Stimulated activated CD8-positive, alpha-beta memory T cell treated with anti-CD3 and anti-CD28 coated beads, Interleukin-15, amount 100 ng/mL, for 1 hour (primary cell): Measurements from ENCODE around the gene PRRT4.

Experiments used
- DNase-seq: peaks from one replicate; pipeline ENCODE4 v3.0.0-alpha.2; 2020; ENCODE audit warnings: low read depth

Gene PRRT4

DNA sequence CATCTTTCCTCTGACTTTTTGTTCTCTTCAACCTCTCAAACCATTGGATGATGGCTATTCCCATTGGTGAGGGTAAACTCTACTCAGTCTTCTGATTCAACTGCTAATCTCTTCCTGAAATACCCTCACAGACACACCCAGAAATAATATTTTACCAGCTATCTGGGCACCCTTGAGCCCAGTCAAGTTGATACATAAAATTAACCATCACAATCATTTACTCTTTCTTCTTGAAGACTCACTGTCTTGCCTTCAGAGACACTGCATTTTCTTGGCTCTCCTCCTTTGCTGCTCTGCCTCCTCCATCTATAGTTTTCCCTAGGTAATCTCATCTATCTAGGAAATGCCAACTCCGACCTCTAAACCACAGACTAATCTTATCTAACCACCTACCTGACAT is 12.6 kb upstream of the PRRT4 start:
- DNase-seq = no peak

DNA sequence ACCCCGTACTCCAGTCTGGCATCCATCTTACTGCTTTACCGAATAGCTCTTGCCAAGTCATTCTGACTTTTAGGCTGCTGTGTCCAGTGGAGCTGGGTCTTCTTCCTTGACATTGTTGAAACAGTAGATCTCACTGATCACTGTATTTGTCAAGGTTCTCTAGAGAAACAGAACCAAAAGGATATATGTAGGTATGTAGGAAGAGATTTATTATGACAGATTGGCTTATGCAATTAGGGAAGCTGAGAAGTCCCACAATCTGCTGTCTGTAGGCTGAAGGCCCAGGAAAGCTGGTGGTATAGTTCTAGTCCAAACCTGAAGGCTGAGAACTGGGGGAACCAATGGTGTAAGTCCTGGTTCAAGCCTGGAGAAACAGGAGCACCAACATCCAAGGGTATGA is 12.1 kb upstream of the PRRT4 start:
- no peak for DNase-seq

DNA sequence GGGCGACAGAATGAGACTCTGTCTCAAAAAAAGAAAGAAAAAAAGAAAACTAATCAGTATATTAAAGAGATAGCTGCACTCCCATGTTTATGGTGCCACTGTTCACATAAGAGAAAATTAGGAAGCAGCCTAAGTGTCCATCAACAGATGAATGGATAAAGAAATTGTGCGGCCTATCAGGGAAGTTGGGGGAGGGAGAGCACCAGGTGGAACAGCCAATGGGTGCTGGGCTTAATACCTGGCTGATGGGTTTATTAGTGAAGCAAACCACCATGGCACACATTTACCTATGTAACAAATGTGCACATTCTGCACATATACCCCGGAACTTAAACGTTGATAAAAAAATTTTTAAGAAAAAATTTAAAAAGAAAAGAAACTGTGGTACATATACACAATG is 9.0 kb upstream of the PRRT4 start:
- no peak for DNase-seq

- DNase-seq = no peak
Measured at GRCh38 chr7:128366986-128367385, 5.5 kb upstream of the PRRT4 start.

- no peak for DNase-seq
Measured at GRCh38 chr7:128366300-128366699, 4.8 kb upstream of the PRRT4 start.

GRCh38 chr7:128365432-128365831 is 3.9 kb upstream of the PRRT4 start:
- no peak for DNase-seq

GRCh38 chr7:128364166-128364870 is 2.8 kb upstream of the PRRT4 start:
- DNase-seq = no peak

DNA sequence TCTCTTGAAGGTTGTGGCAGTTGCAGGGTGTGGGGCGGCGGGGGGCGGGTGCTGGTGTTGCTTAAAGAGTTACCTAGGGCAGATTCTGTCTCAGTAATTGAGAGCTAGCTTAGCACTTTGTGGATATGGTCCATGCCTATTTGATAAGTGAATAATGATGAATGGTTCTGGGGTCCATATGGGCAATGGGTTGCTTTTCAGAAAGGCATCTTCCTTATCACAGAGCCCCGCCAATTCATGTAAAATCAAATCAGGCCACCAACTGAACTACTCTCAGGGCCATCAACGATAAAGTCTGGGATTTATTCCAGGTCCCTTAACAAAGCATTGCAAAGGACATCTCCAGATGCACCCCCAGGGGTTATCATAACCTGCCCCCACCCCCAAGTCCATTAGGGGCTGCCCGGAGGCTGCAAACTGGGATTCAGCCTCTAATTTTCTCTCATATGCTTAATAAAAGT is 1.8 kb upstream of the PRRT4 start:
- DNase-seq = no peak

DNA sequence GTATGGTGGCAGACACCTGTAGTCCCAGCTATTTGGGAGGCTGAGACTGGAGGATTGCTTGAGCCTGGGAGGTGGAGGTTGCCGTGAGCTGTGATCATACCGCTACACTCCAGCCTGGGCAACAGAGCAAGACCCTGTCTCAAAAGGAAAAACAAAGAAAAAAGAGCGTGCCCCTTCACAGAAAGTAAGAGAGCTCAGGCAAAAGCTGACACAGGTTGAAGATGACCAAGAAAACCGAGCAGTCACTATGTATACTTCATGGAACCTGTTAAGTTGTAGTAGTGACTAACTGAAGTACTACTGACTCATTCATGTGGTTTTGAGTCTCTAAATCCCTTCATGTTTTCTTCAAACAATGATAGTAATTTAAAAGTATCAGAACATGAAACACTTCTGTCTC is 1.2 kb upstream of the PRRT4 start:
- no peak for DNase-seq

DNA sequence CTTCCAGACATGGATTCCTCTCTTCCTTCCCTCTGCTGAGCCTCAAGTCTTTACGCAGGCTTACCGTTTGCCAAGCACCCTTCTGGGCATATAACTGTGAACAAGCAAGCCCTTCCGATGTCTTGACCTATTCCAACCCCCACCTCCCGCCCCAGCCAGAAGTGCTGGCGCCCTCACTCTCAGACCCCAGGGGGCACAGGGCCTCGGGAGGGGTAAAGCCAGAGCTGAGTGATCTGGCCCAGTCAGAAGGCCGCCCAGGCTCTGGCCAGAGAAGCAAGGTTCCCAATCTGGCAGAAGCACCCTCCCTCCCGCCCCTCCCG is 1.2 kb downstream of the PRRT4 start:
- no peak for DNase-seq

GRCh38 chr7:128359939-128360338 is 1.6 kb downstream of the PRRT4 start:
- no peak for DNase-seq

GRCh38 chr7:128359336-128359735 is 2.2 kb downstream of the PRRT4 start:
- DNase-seq = no peak

DNA sequence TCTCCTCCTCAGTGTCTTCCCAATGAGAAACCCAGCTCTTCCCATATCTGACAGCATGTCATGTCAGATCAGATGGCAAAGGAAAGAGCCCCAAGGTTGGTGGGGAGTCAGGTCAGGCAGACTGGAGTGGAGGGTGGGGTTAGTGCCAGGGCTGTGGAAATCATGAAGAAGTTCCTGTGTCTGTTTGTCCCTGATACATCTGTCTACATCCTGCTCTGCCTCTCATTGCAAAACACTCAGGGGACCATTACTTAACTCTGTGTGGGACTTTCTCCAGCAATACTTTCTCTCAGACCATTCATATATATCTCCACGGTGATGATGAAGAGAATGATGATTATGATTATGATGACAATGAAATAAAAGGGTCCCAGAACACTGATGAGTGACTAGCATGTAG is 3.3 kb downstream of the PRRT4 start:
- no peak for DNase-seq

DNA sequence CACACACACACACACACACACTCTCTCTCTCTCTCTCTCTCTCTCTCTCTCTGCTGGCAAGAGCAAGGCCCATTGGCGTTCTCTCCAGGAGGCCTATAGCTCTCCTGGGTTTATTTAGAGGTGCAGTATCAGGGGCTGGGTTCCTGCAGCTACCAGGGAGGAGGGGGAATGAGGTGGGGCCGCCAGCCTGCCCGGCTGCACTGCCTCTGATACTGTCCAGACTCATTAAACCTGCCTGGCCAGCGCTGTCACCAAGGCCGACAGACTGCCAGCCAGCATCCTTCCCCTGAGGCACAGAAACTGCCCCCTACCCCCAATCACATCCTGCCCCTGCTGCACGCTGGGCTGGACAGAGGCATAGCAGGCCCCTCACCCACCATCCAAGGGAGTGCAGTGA is 4.3 kb downstream of the PRRT4 start:
- no peak for DNase-seq

GRCh38 chr7:128356546-128357216 is 4.8 kb downstream of the PRRT4 start:
- no peak for DNase-seq

DNA sequence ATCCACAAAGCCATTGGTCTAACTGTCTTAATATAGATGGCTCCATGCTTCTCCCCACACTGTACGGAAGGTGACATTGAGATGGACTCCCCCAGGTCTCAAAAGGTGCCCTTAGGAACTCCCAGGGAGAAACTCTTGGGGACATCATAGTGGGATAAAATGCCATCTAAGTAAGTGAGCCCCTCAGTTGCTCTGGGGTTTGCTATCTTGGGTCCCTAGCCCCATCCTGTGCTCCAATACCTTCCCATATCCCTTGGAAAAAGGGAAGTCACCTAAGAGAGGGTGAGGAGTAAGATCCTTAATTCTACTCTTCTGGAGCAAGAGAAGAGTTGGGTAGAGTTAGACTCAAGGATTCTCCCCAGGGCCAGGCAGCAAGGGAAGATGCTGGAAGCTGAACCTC is 7.9 kb downstream of the PRRT4 start:
- DNase-seq = no peak

DNA sequence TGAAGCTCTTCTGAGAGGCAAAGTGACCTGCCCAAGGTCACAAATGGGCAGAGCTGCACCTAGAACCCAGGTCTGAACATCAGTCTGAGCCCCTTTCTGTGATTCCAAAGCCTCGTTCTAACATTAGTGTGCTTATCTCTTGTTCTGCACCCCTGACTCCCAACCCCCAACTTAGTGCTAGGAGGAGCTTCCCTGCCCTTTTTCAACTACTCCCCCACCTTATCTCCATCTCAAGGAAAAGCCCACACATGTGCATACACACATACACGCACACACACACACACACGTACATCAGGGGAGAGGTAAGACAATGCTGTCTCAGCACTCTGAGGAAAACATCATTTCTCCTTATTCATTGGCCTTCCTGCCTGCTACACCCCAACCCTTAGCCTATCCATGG is 8.3 kb downstream of the PRRT4 start:
- no peak for DNase-seq

GRCh38 chr7:128352636-128353035 is 8.9 kb downstream of the PRRT4 start:
- DNase-seq = no peak

DNA sequence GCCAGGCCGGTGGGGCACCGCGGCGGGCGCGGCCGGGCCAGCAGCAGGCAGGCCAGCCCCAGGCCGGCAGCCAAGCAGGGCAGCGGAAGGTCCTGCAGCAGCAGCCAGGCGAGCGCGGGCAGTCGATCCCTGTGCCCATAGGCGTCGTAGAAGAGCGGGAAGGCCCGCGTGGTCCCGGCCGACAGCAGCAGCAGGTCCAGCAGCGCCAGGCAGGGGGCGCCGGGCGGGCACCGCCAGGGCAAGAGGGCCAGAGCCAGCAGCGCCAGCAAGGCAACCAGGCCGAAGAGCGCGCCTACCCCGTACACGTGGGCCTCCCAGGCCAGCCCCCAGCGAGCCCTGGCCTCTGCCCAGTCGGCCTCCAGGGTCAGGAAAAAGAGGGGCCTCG is 9.3 kb downstream of the PRRT4 start:
- DNase-seq = no peak

- DNase-seq = no peak
Measured at GRCh38 chr7:128351296-128352152, 10.0 kb downstream of the PRRT4 start.

GRCh38 chr7:128350708-128351295 is 10.7 kb downstream of the PRRT4 start:
- no peak for DNase-seq

DNA sequence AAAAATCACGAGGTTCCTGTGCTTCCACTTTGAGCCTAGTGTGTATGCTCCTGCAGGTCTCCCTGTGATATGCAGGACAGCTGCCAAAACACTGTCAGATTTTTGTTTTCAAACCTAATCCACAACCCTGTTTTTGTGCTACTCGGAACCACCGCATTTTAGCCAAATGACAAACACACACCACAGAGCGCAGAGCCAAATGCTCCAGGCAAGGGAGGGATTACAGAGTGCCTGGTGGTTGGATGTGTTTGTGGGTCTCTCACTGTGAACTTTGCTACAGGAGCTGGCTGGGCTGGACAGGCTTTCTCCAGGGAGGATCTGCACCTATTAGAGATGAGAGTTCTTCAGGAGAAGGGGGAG is 12.0 kb downstream of the PRRT4 start:
- DNase-seq = no peak

GRCh38 chr7:128347647-128348097 is 13.8 kb downstream of the PRRT4 start:
- no peak for DNase-seq
